AML-193 (cell line): Measurements from ENCODE around the gene STAC3.
"Not testable (repeated sequence)": the region's sequence is repeated elsewhere in the genome, so short reads cannot be mapped to it uniquely, and the experiment has no call there.

Source experiments
- DNase-seq, 2 experiments: peaks; one replicate each; lab custom pipeline; 2025; lab: John Stamatoyannopoulos, UW

Gene STAC3

GRCh38 chr12:57250956-57251355 lies at the start of gene STAC3:
Gene STAC3, minus strand, starts transcription at chr12:57251187. Its CDS starts 1,551 bp downstream, at chr12:57249636.
- DNase-seq: no peak

GRCh38 chr12:57299514-57300016 lies 48.6 kb upstream of the STAC3 start:
- no peak for DNase-seq

DNA sequence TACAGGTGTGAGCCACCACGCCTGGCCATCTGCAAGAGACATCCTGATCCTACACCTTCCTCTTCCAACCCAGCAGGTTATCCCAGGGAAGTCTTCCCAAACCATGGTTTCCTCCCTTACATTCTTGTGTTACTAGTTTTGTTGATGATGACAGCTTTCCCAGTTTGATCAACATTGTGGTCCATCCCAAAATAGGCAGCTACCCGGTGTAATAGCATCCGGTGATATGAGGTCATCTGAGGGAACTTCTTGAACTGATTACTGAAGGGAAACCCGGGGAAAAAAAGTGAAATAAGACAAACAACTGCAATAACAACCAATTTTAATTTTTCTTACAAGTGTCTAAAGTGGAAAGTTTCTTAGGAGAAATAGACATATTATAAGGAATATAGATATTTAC lies 45.3 kb upstream of the STAC3 start:
- no peak for DNase-seq

DNA sequence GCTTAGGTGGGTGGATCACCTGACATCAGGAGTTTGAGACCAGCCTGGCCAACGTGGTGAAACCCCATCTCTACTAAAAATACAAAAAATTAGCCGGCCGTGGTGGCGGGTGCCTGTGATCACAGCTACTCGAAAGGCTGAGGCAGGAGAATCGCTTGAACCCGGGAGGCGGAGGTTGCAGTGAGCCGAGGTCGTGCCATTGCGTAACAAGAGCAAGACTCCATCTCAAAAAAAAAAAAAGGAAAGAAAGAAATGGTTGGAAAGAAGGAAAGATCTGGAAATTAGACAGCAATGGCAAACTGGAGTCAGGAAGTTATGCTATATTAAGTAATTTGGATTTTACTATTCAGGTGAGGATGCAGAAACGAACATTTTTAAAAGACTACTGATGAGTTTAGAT lies 31.1 kb upstream of the STAC3 start:
- DNase-seq: not testable (repeated sequence)

GRCh38 chr12:57280211-57281062 lies 29.4 kb upstream of the STAC3 start:
- DNase-seq: no peak

DNA sequence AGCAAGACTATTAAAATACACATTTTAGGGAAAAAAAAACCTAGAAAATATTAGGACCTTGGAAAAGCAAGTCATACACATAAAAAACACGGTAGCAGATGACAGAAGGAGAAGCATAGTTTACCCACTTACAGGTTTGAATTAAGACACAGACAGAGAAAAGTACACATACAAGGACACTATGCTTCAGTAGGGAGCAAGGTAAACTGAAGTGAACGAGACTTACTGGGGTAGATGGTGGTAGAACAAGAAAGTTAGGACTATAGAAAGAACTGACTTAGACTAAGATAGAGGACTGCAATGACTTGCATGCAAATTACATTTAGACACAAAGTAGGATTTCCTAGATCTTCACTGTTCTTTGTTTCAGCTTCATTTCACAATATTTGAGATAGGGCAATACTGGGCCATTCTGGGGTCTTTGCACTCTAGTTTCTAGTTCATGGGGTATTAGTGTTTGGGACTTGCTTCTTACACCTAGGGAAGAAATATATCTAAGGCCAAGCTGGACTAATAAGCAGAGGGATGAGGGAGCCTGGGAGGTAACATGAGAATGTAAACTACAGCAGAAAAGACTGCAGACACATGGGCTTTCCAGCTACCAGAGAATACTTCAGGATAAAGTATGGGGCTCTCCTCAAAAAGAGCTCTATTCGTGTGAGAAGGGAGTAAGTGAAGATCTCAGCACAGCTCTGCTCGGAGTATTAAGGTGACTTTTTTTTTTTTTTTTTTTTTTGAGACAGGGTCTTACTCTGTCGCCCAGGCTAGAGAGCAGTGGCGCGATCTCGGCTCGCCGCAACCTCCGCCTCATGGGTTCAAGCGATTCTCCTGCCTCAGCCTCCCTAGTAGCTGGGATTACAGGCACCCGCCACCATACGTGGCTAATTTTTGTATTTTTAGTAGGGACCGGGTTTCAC lies 27.7 kb upstream of the STAC3 start:
- DNase-seq: no peak

DNA sequence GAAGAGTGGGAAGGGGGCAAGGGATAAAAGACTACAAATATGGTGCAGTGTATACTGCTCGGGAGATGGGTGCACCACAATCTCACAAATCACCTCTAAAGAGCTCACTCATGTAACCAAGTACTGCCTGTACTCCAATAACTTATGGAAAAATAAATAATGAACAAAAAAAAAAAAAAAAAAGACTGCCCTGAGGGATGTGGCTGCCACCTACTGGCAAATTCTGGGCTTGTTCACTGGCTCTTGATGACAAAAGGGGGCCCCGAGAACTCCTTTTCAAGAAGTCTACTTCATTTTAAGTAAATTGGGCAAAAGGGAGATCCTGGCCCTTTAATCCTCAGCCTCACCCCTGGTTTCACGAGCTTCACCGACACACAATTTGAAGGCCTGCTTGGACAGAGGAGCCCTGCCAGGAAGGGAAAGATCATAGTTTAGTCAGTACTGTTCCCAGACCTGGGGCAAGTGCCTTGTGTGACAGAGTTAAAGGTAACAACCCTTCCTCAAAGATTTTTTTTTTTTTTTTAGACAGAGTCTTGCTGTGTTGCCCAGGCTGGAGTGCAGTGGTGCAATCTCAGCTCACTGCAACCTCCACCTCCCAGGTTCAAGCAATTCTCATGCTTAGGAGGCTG lies 26.1 kb upstream of the STAC3 start:
- DNase-seq: peak; percentile 4 to 29

DNA sequence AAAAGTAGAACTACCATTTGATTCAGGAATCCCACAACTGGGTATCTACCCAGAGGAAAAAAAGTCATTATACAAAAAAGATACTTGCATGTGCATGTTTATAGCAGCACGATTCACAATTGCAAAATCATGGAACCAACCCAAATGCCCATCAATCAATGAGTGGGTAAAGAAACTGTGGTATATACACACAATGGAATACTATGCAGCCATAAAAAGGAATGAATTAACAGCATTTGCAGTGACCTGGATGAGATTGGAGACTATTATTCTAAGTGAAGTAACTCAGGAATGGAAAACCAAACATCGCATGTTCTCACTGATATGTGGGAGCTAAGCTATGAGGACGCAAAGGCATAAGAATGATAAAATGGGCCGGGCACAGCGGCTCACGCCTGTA lies 25.2 kb upstream of the STAC3 start:
- DNase-seq: not testable (repeated sequence)

GRCh38 chr12:57273516-57273915 lies 22.5 kb upstream of the STAC3 start:
- no peak for DNase-seq

DNA sequence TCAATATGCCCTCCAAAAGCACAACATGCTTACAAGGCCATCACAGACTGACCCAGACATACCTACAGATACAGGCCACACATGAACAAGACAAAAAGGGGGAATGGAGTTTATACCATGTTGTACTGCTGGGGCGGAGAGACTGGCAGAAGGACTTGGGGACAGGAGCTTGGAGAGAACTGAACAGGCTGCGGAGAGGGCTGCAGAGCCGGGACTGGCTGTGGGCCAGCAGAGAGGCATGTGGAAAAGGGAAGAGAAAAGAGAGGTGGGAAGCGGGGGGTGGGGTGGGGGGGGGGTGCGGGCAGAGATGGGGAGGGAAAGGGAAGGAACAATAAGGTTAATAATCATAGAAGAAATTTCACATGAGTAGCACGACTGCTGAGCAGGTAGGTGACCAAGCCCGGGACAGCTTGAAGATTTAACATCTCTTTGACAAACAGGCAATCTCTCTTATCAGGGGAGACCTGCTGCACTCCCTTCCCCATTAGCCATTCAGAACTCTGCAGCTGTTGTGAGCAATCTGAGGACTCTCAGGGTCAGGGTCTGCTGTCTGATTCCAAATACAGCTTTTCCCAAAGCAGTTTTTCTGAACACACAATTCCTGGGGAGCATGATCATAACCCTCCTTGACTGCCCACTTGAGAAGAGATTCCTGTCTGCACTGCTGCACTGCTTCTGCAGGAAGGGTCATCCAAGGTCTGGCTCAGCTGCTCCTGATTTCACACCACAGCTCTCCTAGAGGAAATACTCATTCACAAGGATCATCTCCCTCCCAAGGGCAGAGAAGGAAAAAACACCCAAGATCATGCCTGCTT lies 21.6 kb upstream of the STAC3 start:
- no peak for DNase-seq

- no peak for DNase-seq
Observed at GRCh38 chr12:57270966-57271470, 20.0 kb upstream of the STAC3 start.

- no peak for DNase-seq
Observed at GRCh38 chr12:57268264-57268663, 17.3 kb upstream of the STAC3 start.

DNA sequence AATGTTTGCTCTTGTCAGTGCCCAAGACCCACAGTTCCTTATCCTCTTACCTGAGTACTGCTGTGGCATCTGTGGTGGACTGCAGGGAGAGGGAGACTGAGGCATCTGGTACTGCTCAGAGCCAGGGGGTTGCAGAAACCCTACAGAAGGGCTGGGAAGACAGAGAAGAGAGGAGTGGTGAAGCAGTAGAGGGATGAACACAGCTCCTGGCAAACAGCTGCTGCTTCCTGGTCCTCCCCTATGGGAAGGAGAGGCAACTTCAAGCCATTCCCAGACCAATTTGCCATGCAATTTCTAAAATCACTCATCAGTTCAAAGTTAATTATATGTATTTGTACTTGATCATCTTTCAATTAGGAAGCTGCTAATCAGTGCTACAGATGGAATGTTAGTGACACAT lies 15.7 kb upstream of the STAC3 start:
- DNase-seq: no peak

- no peak for DNase-seq
Observed at GRCh38 chr12:57263096-57263495, 12.1 kb upstream of the STAC3 start.

DNA sequence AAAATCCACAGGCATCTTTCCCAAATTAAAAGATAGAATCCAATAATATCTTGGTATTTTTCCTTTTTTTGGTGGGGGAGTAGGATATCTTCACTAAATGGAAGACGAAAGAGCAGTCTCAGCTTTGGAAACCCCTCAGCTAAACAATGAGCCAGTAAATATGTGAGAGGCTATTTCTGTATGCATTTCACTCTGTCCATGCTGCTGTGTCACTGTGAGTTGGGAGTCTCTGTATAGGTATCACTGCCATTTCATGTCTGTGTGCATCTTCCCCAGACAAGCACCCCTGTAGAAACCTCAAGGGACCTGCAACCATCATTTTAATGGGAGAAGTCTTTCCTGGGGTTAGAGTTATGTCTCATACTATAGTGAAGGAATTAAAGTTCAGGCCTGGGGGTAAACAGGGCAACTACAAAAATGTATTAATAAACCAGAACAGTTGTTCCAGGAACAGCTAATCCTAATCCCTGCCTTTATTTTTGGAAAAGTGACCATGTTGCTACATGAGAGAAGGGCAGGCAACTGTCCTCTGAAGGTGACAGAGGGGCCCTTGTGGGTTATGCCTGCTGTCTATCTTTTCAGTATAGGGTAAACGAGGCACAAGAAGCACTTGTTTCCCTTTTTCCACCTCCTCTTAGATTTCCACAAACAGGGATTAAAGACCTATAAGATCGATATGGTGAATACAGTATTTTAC lies 11.3 kb upstream of the STAC3 start:
- no peak for DNase-seq

DNA sequence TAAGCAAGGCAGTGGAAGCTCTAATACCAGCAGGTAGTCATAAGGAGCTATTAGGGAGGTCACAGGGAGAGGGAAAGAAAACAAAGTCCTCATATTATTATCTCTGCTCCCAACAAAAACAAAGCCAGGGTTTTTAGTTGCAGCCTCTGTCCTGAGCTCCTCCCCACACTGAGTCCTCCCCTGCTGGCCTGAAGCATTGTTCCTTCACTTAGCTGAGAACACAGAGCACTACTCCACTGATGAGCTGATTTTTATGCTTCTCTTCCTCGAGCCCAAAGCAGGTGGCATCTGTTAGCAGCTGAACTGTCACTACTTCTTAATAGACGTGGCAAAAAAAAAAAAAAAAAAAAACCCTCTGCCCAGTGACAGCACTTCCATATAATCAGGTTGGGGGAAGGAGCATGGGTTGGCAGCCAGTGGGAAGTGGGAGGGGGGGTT lies 10.5 kb upstream of the STAC3 start:
- no peak for DNase-seq

GRCh38 chr12:57260366-57260765 lies 9.4 kb upstream of the STAC3 start:
- DNase-seq: no peak

DNA sequence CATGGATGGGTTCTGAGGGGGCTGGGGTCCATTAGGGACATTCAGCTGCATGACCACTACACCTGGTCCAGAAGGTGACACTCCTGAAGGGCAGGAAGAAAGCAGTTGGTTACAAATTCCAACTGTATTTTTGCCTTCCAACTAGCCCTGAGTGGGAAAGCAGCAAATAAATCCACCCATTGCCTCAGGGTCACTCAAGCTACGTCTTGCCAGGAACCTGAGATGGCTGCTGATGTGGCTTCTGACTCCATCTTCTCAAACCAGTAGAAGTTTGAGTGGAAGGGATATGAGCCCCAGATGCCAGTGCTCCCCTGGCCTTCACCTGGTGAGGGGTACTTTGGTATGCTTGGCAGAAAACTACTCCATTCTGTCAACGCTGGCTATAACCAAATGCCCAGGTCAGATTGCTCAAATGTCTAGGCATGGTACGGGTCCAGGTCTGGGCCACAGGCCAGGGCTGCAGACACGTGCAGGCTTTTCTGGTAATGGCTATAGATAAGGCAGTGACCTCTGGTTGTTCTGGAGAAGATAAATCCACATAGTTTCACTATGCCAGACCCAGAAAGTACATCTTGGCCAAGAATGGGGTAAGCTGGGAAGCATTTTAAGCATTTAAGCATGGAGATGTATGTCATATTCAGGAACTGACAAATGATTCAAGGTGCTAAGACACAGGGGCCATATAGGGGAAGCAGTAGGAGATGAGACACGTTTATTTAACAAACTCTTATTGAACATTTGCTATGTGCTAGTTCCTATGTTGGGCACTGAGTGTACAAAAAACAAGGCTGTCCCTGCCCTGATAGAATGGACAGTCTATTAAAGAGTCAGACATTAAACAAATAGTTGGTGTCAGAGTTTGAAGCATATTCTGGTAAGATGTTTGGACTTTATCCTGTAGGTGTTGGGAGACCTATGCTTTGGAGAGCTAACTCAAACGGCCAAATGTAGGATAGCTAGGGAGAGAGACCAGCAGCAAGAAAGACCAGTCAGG lies 8.3 kb upstream of the STAC3 start:
- DNase-seq: no peak

DNA sequence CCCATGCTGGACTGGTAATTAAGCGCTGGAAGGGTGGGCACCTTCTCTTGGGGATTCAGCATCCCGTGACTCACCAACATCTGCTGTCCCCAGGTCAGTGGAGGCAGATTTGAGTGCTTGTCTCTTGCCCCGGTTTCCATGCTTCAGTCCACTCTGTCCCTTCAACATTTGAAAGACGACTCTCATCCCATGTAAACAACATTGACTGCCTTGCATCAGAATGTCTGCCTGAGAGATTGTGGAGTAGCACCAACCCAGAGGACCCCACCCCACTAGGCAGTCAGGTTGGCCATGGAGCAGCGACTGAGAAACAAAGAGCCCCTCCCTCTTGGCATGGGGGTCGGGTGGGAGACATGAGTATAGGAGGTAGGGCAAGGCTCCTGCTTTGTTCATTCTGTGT lies 4.9 kb upstream of the STAC3 start:
- no peak for DNase-seq
